Measurements from ENCODE around the gene SEC31B.

The SEC31B gene

DNA sequence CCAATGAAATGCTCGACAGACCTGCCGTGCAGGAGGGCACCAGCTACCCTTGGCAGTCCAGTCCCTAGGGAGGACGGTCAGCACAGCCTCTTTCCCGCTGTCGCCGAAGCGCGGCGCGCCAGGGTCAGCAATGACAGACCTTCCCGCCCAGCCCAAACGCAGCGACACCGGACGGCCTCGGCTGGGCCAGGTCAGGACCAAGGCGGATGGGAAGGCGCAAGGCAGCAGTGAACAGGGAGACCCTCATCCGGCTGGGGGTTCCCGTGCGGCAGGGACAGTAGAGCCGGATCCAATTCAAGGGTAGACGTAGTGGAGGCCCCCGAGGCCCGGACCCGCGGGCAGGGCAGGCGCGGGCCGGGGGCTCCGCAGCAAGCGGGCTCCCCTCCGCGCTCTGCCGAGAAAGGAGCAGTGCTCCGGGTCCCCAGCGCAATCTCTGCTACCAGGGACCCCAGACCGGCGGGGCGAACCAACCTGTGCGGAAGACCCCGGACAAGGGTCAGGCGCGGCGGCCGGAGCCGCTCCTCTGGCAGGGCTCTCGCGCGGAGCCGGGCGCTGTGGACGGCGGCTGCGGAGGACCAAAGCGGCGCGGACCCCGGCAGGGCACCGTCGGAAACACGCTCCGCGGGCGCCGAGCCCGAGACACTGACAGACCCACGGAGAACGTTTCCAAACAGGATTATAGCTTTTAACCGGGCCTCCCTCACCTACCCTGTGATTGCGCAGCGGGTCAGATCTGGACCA is at the start of gene SEC31B:
TSS of gene SEC31B (minus strand) at position 551 of the 741 bp plus-strand sequence. CDS start 2,909 bp downstream, outside the sequence.
- DNase-seq = no peak

DNA sequence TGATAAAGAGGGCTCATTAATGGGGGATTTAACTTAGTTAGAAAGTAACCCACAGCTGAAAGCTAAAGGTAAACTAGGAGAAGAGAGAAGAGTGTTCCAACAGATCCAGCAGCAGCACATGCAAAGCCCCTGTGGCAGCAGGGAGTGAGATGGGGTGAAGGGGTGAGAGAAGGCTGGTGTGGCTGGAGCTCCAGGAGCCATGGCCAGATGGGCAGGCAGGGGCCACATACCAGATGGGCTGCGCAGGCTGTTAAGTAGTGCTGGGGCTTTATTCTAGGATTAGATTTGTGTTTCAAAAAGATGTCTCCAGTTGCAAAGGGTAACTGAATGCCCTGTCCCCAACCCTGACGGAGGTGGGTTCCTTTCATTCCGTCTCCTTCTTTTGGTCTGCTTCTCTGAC is 49.3 kb upstream of the SEC31B start:
- no peak for DNase-seq

DNA sequence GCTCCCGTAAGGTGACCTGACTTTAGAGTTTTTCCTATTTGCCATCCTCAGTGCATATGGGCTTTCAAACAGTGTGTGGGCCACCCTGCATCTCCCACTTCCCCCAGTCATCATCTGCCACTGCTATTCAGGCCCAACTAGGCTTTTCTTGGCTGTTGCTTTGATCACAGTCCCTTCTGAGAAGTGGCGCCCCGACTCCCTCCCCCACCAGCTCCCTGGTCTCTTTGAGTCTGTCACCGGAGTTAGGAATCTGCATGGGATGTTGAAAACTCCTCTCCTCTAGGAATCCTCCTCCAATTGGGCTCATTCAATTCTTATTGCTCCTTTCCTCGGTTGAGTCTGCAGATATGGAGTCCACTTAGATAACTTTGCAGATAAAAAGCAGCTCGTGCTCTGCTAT is 48.2 kb upstream of the SEC31B start:
- DNase-seq = no peak

DNA sequence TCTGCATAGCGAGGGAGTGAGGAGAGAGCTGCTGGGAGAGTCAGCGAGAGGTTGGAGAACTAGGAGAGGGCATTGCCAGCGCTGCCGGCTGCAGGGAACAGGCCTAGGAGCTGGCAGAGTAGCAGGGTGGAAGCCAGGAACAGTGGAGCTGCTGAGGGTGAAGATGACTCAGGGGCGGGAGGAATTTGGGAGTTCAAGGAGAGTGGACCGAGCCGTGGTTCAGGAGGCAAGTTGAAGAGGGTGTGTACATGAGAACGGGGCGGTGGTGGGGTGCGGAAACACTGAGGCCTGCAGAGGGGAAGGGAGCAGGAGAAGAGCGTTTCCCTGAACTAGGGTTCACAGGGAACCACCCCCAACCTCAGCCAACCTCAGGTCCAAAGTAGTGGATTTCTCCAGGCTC is 47.6 kb upstream of the SEC31B start:
- no peak for DNase-seq

DNA sequence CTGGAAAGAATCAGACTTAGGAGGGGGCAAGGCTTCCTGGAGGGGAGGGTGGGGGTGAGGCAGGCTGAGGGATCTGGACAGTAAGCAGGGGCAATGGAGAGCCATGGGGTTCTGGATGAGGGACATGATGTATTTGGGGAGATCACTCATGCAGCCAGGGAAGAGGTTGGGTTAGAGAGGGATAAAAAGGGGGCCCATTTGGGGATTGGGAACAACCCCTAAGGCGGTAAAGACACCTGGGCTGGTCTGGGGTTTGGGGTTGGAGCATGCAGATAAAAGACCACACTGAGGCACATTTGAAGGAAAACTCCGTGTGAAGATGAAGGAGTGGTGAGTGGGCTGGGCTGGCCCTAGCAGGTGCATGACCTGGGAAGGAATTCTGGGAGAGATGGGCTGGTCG is 46.9 kb upstream of the SEC31B start:
- no peak for DNase-seq

DNA sequence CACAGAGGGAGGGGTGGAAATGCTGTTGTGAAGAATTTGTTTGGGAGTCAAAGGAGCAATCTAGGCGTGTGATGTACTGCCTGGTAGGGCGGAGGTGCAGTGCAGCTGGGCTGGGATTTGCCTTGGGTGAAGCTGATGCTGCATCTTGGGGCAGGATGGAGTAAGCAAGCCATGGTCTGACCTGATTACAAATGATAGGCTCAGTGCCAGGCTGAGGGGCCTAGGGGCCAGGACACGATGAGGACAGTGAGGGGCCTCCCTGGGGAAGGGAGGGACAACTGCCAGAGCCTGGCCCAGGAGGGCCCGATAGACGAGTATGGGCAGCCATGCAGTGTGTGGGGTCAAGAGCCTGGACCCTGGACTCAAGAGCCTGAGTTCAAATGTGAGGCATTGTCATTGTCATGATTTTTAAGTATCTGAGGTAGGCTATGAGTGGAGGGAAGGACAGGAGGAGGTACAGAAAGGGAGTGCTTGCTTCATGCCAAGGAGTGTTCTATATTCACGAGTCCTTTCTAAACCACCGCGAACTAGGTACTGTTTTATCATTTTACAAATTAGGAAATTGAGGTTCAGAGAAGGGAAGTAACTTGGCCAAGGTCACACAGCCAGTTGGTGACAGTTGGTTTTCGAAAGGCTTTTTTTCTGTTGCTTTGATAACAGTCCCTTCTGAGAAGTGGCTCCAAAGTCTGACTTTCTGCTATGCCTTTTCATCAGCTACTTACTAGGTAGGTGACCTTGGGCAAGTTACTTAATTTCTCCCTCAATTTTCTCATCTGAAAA is 45.7 kb upstream of the SEC31B start:
- DNase-seq = no peak

DNA sequence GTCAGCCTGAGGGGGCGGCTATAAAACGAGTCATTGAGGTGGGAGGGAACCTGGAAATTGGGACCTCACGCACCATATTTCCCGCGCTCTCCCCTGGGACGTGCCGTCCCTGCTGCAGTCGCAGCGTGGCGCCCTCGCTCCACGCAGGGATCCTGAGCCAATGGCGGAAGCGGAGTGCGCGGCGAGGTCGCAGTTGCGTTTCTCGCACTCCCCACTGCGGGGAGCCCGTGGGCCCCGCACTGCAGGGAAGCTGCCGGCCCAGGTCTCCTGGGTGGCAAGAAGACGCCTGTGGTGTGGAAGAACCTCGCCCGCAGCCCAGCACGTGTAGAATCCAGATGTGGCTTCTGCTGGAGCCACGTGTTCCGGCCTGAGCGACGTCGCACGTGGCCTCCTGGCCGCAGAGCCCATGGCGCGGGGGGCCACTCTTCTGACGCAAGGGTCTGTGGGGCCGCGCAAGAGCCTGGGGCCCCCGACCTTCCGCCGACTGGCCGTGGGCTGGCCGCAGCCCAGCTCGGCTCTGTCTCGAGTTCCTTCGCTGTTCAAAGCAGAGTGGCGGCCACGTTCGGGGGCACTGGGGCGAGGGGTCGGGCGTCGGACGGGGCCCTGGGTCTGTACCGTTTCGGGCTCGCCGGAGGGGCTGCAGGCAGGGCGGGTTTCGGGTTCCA is 42.5 kb upstream of the SEC31B start:
- DNase-seq = no peak

GRCh38 chr10:100561005-100561404 is 41.3 kb upstream of the SEC31B start:
- no peak for DNase-seq

- DNase-seq = no peak
These were observed 40.6 kb upstream of the SEC31B start for GRCh38 chr10:100560248-100560647.

DNA sequence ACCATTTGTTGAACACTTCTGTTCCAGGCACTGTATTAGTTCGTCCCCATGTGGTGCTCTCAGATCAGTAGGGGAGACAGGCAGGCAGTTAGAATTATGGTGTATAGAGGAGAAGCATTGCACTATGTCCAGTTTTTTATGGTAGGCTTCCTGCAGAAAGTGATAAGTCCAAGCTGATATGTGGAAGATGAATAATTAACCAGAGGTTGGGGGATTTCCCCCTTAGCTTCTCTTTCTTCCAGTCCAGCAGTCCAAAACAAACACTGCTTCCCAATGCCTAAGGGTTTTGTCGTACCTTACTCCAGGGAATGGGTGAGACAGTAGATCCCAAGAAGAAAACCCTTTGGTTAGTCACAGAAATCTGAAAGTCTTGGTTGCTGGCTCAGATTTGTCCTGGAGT is 35.2 kb upstream of the SEC31B start:
- DNase-seq = no peak

DNA sequence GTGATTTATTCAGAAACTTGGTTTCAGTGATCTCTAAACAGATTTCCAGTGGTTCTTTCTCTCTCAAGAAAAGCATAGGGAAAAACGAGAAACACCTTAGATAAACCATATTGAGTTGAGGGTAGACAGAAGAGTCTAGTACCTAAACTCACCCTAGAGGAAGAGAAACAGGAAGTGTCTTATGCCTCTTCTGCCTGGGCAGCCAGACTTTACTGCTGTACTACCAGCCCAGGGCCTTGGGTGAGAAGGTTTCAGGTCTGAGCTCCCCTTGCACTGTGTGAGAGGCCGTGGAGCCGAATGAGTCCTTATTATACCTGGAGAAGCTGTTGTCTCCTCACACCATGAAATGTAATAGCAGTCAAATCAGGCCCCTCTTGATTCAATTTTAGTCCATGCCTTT is 34.3 kb upstream of the SEC31B start:
- DNase-seq = no peak

DNA sequence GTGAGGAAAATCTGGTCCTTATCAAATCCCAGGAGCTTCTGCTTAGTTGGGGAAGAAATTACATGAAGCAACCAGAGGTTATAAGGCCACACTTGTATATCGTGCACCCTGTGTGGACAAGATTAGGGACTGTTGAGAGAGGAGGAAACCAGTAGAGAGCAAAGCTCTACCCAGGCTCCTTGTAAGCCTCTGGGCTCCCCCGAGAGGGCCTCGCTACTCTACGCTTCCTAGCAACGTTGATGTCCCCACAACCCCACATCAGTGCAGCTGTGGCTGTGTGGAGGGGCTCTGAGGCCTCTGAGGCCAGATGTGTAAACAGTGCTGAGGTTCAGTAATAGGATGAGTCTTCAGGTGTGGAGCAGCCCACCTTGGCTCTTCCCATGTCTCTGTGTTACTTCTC is 32.1 kb upstream of the SEC31B start:
- DNase-seq = no peak

DNA sequence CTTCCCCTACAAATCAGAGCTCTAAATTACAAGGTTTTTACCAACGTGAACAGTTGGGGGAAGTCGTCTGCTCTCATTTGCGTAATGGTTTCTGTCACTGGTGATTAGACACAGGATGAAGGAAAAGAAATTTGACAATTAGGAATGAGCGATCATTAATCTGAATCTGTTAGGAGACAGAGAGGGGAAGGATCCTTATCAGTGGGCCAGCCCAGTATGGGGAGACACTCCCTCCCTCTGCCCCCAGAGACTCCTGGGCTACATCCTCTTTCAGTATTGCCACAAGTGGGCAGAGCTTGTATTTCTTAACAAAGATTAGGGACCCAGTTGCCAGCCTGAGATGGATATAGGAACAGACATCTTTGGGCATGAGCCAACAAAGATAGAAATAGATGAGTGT is 31.5 kb upstream of the SEC31B start:
- DNase-seq = no peak

DNA sequence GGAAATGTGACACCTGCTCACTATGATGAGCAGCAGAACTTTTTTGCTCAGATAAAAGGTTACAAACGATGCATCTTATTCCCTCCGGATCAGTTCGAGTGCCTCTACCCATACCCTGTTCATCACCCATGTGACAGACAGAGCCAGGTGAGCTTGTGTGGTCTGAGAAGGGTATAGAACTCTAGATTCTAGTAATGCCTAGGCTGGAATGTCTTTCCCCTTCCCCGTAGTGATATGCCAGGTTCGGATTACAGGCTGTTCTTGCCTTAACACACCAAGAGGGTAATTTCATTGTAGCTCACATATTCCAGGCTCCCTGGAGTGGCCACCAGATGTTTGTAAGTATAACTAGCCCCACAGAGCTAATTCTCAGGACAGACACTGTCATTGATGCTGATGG is 25.3 kb upstream of the SEC31B start:
- DNase-seq = no peak

GRCh38 chr10:100537475-100537874 is 17.8 kb upstream of the SEC31B start:
- DNase-seq = no peak

- peak; percentile 22 for DNase-seq
These were observed 16.2 kb upstream of the SEC31B start, which contains the start of gene HIF1AN for GRCh38 chr10:100535715-100536353. TSS of gene HIF1AN (plus strand) at chr10:100535943. CDS start at chr10:100535959, 16 bp downstream.

DNA sequence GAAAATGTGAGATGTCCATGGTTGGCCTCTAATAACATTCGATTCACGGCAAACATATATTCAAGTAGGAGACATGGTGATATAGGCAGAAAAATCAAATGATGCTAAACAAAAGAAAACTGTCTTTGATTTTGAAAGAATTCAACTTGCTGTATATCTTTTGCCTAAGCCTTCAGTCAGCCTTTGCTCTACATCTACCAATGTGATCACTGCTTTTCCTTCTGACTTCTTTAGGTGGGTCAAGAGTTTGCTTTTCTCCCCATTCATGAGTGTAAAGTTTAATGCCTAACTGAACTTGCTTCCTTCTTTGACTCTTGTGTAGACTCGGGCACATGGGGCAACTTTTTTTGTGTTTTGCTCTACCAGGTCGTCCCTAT is 15.7 kb upstream of the SEC31B start:
- no peak for DNase-seq

DNA sequence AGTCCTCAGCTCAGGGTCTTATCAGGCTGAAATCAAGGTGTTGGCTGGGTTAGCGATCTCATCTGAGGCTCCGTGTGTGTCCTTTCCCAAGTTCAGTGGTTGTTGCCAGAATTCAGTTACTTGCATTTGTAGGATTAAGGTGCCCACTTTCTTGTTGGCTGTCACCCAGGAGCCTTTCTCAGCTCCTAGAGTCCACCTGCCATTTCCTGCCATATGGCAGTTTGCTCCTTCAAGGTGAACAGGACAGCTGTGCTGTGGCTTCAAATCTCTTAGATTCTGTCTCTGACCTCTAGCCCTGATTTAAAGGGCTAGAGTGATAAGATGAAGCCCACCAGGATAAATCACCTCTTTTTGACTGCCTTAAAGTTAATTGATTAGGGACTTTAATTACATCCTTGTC is 15.1 kb upstream of the SEC31B start:
- no peak for DNase-seq

DNA sequence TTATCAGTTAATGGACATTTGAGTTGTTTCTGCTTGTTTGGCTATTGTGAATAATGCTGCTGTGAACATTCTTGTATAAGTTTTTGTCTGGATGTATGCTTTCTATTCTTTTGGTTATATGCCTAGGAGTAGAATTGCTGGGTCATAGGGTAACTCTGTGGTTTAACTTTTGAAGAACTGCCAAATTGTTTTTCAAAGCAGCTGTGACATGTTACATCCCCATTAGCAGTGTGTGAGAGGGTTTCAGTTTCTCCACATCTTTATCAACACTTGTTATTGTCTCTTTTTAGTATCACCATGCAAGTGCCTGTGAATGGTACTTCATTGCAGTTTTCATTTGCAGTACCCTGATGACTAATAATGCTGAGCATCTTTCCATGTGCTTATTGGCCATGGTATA is 12.1 kb upstream of the SEC31B start:
- DNase-seq = no peak

- DNase-seq = peak; percentile 19
These were observed 10.0 kb upstream of the SEC31B start, which contains the start of gene NDUFB8 for GRCh38 chr10:100529475-100530298. TSS of gene NDUFB8 (minus strand) at chr10:100529871. CDS start at chr10:100529851, 20 bp downstream.

GRCh38 chr10:100528921-100529474 is 9.3 kb upstream of the SEC31B start:
- no peak for DNase-seq

Measured in NCI-H2081 treated with DMSO at 0.1 percent for 48 hours (cell line).